ENCODE data around the gene WDR77. TPM values are rescaled to one million over a fixed set of nuclear protein-coding genes. Genes with fewer than 3 reads are reported as not detected.

WDR77 gene
- total RNA-seq = 10 to 100 TPM; 27.5 to 65.2 TPM

DNA sequence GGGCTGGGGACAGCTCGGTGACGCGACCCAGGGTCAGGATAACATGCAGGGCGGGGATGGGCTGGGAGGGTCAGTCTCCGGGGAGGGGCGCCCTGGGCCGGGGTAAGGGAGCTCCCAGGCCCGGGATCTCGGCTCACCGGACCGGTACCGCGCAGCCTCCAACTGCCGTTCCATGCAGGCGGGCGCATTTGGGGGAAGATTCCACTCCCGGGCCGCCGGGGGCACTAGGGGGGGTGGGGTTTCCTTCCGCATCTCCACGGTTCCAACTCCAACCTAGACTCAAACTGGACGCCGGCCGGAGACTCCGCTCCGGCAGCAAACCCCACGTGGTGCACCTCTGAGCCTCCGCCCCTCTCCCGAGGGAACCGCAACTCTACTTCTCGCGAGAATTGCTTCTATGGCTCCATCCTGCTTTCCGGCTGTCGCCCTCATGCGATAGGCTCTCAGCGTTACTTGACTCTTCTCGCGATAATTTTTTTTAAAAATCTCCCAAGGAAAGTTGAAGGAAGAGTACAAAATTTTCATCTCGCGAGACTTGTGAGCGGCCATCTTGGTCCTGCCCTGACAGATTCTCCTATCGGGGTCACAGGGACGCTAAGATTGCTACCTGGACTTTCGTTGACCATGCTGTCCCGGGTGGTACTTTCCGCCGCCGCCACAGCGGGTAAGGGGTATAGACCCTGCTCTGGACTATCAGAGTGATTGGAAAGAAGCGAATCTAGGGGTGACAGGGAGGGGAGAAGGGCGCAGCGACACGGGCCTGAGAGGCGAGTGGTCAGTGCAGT, at the start of gene WDR77, which contains the start of gene ATP5PB:
TSS of gene WDR77 (minus strand) at position 339 of the 785 bp plus-strand sequence. CDS start at position 252, 87 bp downstream.
TSS of gene ATP5PB (plus strand) at position 547 of the 785 bp plus-strand sequence. CDS start at position 625, 78 bp downstream.
- Mint-ChIP-seq H3K27me3 (no peaks in the 10 kb centered on the region), H3K36me3 (ENCODE audit: low read depth) (peaks cover 95% of the 10 kb centered on the region), H3K4me3 (peak within 1 kb of the TSS; percentile 99), H3K9me3 (no peaks in the 10 kb centered on the region), H3K27ac (peak within 1 kb of the TSS; percentile 99), H3K4me1 (peaks cover 45% of the 10 kb centered on the region)
- peak; percentile 98 for ATAC-seq (replicated peaks)

DNA sequence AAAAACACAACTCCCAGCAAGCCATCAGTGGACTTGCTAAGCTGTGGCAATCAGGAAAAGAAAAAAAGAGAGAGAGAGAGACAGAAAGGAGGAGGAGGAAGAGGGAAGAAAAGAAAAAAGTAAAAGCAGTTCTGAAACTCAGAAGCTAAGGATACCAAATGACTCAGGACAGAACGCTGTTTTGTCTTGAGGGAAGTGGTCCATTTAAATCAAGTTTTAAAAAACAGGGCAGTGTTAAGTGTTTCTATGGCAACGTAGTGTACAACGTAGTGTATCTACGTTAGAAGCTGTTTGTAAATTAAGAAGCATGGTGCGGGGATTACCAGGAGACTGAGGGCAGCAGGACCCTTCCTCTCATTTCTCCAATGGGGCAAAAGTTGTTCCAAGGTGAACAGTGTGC, 48.5 kb upstream of the WDR77 start:
- H3K4me1 Mint-ChIP-seq = peaks cover 12% of the 10 kb centered on the region
- peak; percentile 77 for ATAC-seq (replicated peaks)
- H3K27ac Mint-ChIP-seq = peak overlapping the region; percentile 7
- peak overlapping the region; percentile 21 for H3K4me3 Mint-ChIP-seq
- no peaks in the 10 kb centered on the region for H3K36me3 Mint-ChIP-seq (ENCODE audit: low read depth)
- H3K27me3 Mint-ChIP-seq = no peaks in the 10 kb centered on the region
- no peaks in the 10 kb centered on the region for H3K9me3 Mint-ChIP-seq

DNA sequence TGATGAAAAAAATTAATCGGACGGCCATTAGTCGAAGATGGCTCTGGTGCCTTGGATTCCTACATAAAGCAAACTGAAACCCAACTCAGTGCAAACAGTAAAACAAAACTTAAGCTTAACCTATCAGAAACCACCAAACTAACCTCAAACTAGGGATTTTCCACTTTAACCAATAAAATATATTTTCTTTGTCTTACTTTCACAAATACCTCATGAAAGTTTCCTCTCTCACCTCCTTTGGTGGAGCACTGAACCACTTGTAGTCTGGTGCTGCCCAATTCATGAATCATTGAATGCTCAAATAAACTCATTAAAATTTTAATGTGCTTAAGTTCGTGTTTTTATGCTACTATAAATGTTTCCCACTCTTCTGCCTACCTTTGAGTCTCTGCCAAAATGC, 47.3 kb upstream of the WDR77 start:
- H3K27ac Mint-ChIP-seq = peak overlapping the region; percentile 7
- no peaks in the 10 kb centered on the region for H3K27me3 Mint-ChIP-seq
- no peaks in the 10 kb centered on the region for H3K9me3 Mint-ChIP-seq
- peak; percentile 76 for ATAC-seq (replicated peaks)
- H3K4me1 Mint-ChIP-seq = peaks cover 9% of the 10 kb centered on the region
- no peaks in the 10 kb centered on the region for H3K36me3 Mint-ChIP-seq (ENCODE audit: low read depth)
- peak overlapping the region; percentile 21 for H3K4me3 Mint-ChIP-seq

DNA sequence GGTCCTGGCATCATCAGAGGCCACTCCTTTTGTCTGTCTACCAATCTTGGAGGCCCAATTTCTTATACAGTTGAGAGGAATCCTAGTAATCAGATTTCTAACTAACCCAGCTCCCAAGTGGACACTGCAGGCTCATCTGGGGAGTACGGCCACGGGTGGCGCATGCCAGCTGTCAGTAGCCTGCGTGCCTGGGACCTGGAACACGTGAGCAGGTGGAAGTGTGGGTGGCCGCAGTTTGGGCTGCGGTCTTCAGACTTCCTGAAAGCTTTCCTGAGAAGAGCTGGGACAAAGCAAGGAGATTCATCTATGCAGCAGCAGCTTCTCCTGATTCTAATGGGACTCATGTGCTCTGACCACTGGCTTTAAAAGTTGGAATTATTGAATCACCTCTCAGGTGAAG, 42.0 kb upstream of the WDR77 start:
- no peak overlapping the region for H3K4me3 Mint-ChIP-seq
- ATAC-seq (replicated peaks) = no peak
- no peaks in the 10 kb centered on the region for H3K9me3 Mint-ChIP-seq
- H3K27ac Mint-ChIP-seq = no peak overlapping the region
- H3K4me1 Mint-ChIP-seq = no peaks in the 10 kb centered on the region
- H3K27me3 Mint-ChIP-seq = no peaks in the 10 kb centered on the region
- no peaks in the 10 kb centered on the region for H3K36me3 Mint-ChIP-seq (ENCODE audit: low read depth)

DNA sequence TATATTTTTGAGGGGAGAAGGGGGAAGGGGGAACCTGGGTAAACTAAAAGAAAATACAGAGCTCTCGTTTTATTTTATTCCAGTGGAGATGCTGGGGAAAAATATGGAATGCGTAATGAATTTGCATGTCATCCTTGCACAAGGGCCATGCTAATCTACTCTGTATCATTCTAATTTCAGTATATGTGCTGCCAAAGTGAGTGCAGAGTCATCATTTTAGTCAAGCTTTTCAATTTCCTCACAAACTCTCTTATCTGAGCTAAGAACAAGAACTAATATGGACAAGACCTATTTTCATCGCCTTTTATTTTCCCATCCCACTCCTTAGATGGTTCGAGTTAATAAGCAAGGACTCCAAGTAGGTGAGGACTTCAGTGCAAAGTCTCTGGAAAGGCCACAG, 41.2 kb upstream of the WDR77 start:
- H3K36me3 Mint-ChIP-seq (ENCODE audit: low read depth) = no peaks in the 10 kb centered on the region
- H3K27me3 Mint-ChIP-seq = no peaks in the 10 kb centered on the region
- no peak overlapping the region for H3K27ac Mint-ChIP-seq
- H3K9me3 Mint-ChIP-seq = no peaks in the 10 kb centered on the region
- no peak for ATAC-seq (replicated peaks)
- no peaks in the 10 kb centered on the region for H3K4me1 Mint-ChIP-seq
- H3K4me3 Mint-ChIP-seq = no peak overlapping the region

DNA sequence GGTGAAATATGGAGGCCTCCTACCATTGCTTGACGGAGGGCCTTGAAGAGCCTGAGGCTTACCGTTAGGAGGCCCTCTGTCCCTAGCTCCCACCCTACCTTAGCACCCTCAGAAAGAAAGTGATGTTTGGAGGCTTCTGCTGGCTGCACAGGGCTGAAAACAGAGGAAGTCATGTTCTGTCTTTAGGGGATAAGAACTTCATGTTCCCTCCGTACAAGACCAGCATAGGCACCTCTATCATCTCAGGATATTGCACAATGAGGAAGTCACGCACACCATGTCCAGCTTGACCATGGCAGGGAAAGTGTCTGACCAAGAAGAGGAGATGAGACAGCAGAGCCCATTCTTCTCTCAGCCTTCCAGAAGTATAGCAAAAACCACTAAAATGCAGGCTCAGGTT, 40.5 kb upstream of the WDR77 start:
- Mint-ChIP-seq H3K27me3 (no peaks in the 10 kb centered on the region), H3K4me1 (no peaks in the 10 kb centered on the region), H3K36me3 (ENCODE audit: low read depth) (no peaks in the 10 kb centered on the region), H3K4me3 (no peak overlapping the region), H3K9me3 (no peaks in the 10 kb centered on the region), H3K27ac (no peak overlapping the region)
- ATAC-seq (replicated peaks) = no peak

DNA sequence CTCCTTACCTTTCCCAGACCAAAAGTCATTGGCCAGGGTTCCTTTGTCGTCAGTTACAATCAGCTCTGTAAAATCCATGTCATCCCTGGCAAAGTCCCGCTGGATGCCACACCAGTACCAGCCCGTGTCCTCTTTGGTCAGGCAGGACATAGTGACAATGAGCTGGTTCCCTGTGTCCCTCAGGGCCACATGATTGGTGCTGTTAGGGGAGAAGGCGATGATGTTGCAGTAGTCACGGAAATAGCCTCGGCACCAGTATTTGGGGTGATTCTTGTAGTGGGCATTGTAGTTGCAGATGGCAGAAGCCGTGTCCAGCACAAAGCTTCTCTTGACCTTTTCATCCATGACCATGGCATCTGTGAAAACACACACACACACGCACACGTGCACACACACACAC, 39.6 kb upstream of the WDR77 start:
- H3K36me3 Mint-ChIP-seq (ENCODE audit: low read depth) = no peaks in the 10 kb centered on the region
- no peaks in the 10 kb centered on the region for H3K9me3 Mint-ChIP-seq
- H3K4me3 Mint-ChIP-seq = no peak overlapping the region
- H3K27me3 Mint-ChIP-seq = no peaks in the 10 kb centered on the region
- no peaks in the 10 kb centered on the region for H3K4me1 Mint-ChIP-seq
- H3K27ac Mint-ChIP-seq = no peak overlapping the region
- ATAC-seq (replicated peaks) = no peak

DNA sequence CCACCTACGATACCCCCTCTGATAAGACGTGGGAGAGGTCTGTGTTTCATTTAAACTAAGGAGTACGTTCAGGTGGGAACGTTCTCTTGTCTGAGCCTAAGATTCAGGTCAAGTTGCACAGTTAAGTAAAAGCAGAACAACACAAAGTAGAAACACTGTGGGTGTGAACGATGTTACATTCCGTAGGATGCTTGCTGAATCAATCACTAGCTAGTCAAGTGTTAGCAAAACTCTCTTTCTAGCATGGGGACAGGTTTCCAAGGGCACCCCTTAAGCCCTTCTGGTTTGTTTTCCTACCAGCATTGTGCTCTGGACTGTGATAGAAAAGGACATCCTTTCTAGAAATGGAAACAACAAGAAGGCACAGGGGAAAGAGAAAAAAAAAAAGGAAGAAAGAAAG, 38.1 kb upstream of the WDR77 start:
- no peak overlapping the region for H3K4me3 Mint-ChIP-seq
- H3K27ac Mint-ChIP-seq = no peak overlapping the region
- H3K27me3 Mint-ChIP-seq = no peaks in the 10 kb centered on the region
- no peaks in the 10 kb centered on the region for H3K9me3 Mint-ChIP-seq
- no peaks in the 10 kb centered on the region for H3K4me1 Mint-ChIP-seq
- no peaks in the 10 kb centered on the region for H3K36me3 Mint-ChIP-seq (ENCODE audit: low read depth)
- no peak for ATAC-seq (replicated peaks)

DNA sequence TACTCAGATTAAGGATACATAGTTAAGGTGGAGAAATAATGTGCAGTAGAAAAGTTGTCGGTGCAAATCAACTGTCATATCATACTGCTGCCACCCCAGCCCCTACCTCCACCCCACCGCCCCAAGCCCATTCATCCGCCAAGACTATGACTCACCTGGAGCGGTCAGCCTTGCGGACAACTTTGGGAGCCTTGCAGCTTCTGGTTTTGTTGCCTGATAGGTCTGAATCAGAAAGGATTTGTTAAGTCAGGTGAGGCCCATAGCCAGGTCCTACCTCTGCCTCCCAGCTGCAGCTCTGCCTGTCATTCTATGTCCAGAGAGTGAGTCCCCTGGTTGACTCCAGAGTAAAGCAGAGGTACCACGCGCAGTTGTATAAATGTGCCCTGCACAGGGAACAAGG, 37.4 kb upstream of the WDR77 start:
- no peak overlapping the region for H3K4me3 Mint-ChIP-seq
- no peaks in the 10 kb centered on the region for H3K9me3 Mint-ChIP-seq
- H3K4me1 Mint-ChIP-seq = no peaks in the 10 kb centered on the region
- H3K27ac Mint-ChIP-seq = no peak overlapping the region
- no peaks in the 10 kb centered on the region for H3K27me3 Mint-ChIP-seq
- no peak for ATAC-seq (replicated peaks)
- no peaks in the 10 kb centered on the region for H3K36me3 Mint-ChIP-seq (ENCODE audit: low read depth)

DNA sequence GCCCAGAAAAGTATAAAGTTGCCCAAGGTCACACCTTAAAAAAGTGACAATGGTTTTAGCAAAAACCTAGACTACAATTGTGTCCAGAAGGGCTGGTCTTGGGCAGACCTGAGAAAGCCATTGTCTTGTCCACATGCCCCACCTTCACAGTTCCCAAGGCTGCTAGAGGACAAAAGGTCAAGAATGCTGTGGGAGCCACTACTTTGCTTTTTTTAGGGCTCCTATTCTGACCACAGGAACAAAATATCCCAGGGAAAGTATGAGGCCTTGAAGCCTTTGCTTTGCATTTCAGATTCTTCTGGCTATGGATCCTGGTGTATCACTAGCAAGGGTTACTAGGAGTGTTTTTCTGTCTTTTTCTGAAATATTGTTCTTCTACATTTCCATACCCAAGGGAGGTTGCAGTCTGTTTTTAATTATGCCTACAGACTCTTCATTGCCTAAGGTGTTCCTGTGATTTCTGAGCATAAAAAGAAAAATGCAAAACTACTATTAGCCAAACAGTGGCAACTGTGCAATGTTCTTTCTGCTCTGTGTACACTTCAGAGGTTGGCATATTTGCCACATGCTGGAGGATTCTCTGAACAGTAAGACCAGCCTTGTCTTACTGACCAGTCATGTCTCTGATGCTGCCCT, 35.5 kb upstream of the WDR77 start:
- Mint-ChIP-seq H3K36me3 (ENCODE audit: low read depth) (no peaks in the 10 kb centered on the region), H3K27me3 (no peaks in the 10 kb centered on the region), H3K4me3 (no peak overlapping the region), H3K4me1 (no peaks in the 10 kb centered on the region), H3K9me3 (no peaks in the 10 kb centered on the region), H3K27ac (no peak overlapping the region)
- no peak for ATAC-seq (replicated peaks)

DNA sequence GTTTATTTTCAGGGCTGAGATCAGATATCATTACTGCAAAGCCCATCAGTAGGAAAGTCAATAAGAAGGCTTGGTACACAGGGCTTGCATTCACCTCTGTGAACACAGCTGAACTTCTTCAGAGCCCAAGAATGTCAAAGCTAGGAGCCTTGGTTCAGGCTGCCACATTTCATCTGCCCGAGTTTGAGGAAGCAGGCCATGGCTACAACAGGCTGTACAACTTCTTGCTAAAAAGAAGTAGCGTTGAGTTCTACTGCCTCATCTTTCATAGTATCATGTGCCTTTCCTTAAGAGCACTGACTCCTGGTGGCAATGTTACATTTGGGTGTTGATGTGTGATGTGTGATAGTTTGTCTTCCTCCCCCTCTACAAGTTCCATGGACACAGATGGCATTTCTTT, 34.8 kb upstream of the WDR77 start:
- no peak overlapping the region for H3K27ac Mint-ChIP-seq
- no peak overlapping the region for H3K4me3 Mint-ChIP-seq
- no peaks in the 10 kb centered on the region for H3K27me3 Mint-ChIP-seq
- H3K4me1 Mint-ChIP-seq = no peaks in the 10 kb centered on the region
- no peaks in the 10 kb centered on the region for H3K36me3 Mint-ChIP-seq (ENCODE audit: low read depth)
- H3K9me3 Mint-ChIP-seq = no peaks in the 10 kb centered on the region
- ATAC-seq (replicated peaks) = no peak

DNA sequence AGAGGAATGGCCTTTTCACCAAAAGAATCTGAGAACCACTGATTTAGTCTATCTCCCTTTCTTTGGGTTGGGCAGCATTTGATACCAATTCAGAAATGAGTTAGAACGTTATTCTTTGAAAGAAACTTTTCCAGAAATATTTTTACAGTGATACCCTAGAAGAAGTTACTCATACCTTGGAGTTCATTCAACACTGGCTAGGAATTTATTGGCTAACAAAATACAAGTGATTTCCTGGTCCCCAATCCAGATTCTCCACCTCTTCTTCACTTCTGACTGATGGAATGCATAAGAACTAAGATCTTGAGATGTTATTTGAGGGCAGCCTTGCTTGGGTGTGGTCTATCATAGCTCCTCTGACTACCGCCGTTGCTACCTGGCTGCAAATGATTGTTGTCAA, 34.1 kb upstream of the WDR77 start:
- Mint-ChIP-seq H3K36me3 (ENCODE audit: low read depth) (peaks cover 5% of the 10 kb centered on the region), H3K27ac (no peak overlapping the region), H3K4me1 (peaks cover 3% of the 10 kb centered on the region), H3K27me3 (no peaks in the 10 kb centered on the region), H3K9me3 (no peaks in the 10 kb centered on the region), H3K4me3 (no peak overlapping the region)
- ATAC-seq (replicated peaks) = no peak

DNA sequence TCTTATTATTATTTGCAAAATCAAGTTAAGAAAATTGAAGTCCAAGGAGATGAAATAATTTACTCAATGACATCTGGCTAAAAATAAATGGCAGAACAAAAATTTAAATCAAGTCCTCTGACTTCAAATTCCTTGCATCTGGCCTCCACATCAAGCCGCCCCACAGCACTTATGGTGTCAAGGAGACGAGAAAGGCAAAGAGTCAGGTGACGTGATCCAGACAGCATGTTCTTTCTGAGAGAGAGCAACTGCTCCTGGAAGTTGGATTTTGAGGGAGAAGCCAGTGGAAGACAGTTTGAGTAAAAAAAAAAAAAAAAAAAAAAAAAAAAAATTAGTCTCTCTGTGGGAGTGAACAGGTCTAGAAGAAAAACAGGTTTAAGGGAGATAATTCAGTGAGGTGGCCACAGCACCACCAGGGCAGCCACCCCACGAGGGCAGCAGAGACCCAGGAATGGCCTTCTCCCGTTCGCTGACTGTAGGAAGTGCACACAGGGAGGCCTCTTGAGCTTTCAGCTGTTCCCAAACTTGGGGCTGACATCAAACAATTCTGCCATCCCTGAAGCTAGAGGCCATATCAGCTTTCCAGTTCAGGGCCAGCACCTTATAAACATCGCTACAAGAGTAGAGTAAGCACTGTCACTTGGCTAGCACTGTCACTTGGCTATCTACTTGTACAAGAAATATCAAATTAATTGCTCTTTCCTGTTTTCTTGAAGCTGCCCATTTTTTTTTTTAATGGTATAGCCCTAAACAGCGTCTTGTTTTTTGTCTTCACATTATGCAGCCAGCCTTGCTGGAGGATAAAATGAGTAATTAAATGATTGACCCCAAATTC, 32.5 kb upstream of the WDR77 start:
- Mint-ChIP-seq H3K9me3 (peaks cover 5% of the 10 kb centered on the region), H3K27me3 (no peaks in the 10 kb centered on the region), H3K36me3 (ENCODE audit: low read depth) (peaks cover 15% of the 10 kb centered on the region), H3K4me1 (peaks cover 19% of the 10 kb centered on the region), H3K27ac (no peak overlapping the region), H3K4me3 (no peak overlapping the region)
- ATAC-seq (replicated peaks) = peak; percentile 75

DNA sequence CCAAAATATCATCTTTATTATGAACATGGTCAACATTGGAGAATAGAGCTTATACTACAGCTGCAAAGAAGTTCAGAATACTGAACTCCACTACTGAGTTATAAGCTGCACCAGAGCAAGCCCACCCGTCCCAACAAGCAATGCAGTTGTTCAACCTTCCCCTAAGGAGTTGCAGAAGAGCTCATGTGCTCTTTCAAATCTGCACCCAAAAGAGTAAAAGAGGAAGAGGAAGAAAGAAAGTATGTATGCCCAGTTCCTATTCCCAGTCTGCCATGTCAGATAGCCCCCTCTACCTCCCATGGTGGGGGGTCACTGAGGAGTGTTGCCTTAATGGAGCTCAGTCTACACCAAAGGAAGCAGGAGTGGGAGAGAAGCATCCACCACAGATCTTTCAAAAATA, 31.6 kb upstream of the WDR77 start:
- no peak overlapping the region for H3K27ac Mint-ChIP-seq
- H3K27me3 Mint-ChIP-seq = no peaks in the 10 kb centered on the region
- no peak overlapping the region for H3K4me3 Mint-ChIP-seq
- H3K4me1 Mint-ChIP-seq = peaks cover 25% of the 10 kb centered on the region
- peaks cover 15% of the 10 kb centered on the region for H3K36me3 Mint-ChIP-seq (ENCODE audit: low read depth)
- peaks cover 5% of the 10 kb centered on the region for H3K9me3 Mint-ChIP-seq
- ATAC-seq (replicated peaks) = no peak

Measured in activated T-helper 17 cell treated with anti-CD3 and anti-CD28 coated beads, Interleukin-2, amount 50 U/mL, for 72 hours (primary cell).